HepG2 (cell line): ENCODE results near the gene MAPK11. TPM values are rescaled to one million over a fixed set of nuclear protein-coding genes. Genes with fewer than 3 reads are reported as not detected.

Experiments
- DNMT1 ChIP-seq: sonication (generic); formaldehyde crosslinking; IDR thresholded peaks from 2 replicates; pipeline ENCODE4 v1.5.1; 2020; ENCODE audit warnings: mild to moderate bottlenecking, missing genetic modification reagents
- FOSL1 ChIP-seq: sonication (generic); formaldehyde crosslinking; IDR thresholded peaks from 2 replicates; pipeline ENCODE4 v1.9.0; 2021; ENCODE audit warnings: missing genetic modification reagents, borderline replicate concordance
- GABPA ChIP-seq, 2 experiments: IDR thresholded peaks; 2 replicates each; pipeline ENCODE4 v1.6.1; 2011 to 2016; ENCODE audit warnings: low read depth in 2 of 2, low read length in 1 of 2, missing biosample characterization in 1 of 2, missing genetic modification characterization in 1 of 2
- HNRNPUL1 ChIP-seq: fragments of 200-400 bp; formaldehyde crosslinking; IDR thresholded peaks from 2 replicates; pipeline ENCODE4 v1.6.1; 2017; ENCODE audit warnings: low read depth, mild to moderate bottlenecking, low read length, moderate library complexity
- MED13 ChIP-seq: sonication (generic); formaldehyde crosslinking; IDR thresholded peaks from 2 replicates; pipeline ENCODE4 v1.5.0; 2020; ENCODE audit warnings: missing genetic modification reagents
- PHF21A ChIP-seq: sonication (generic); formaldehyde crosslinking; IDR thresholded peaks from 2 replicates; pipeline ENCODE4 v1.5.0; 2020; ENCODE audit warnings: mild to moderate bottlenecking, missing genetic modification reagents
- POLR2A ChIP-seq, 2 experiments: IDR thresholded peaks; 2 replicates each; pipeline ENCODE4 v1.6.1; 2011; ENCODE audit warnings: low read depth in 2 of 2, low read length in 2 of 2, mild to moderate bottlenecking in 1 of 2, moderate library complexity in 1 of 2; ENCODE audit not compliant: insufficient read depth in 1 of 2
- RNF2 ChIP-seq: fragments of 450-650 bp; conservative IDR thresholded peaks from 2 replicates; pipeline ENCODE4 v1.6.1; 2016; ENCODE audit warnings: low read depth
- SAP130 ChIP-seq: IDR thresholded peaks from 2 replicates; pipeline ENCODE4 v1.6.1; 2016; ENCODE audit warnings: low read depth
- SSRP1 ChIP-seq: IDR thresholded peaks from 2 replicates; pipeline ENCODE4 v1.6.1; 2016; ENCODE audit warnings: control low read depth
- TFDP1 ChIP-seq: IDR thresholded peaks from 2 replicates; pipeline ENCODE4 v1.6.1; 2016; ENCODE audit warnings: missing compliant biosample characterization, missing genetic modification reagents, borderline replicate concordance
- ZHX2 ChIP-seq, 2 experiments: sonication (generic) in 1 of 2; formaldehyde crosslinking in 1 of 2; IDR thresholded peaks; 2 replicates each; pipeline versions ENCODE4 v1.6.1 to v1.9.0; 2014 to 2022; ENCODE audit warnings: antibody characterized with exemption in 1 of 2, borderline replicate concordance in 1 of 2, inconsistent platforms in 1 of 2, low read depth in 1 of 2, missing genetic modification reagents in 1 of 2
- ZNF275 ChIP-seq: sonication (generic); formaldehyde crosslinking; IDR thresholded peaks from 2 replicates; pipeline ENCODE4 v1.8.0; 2022; ENCODE audit warnings: missing genetic modification reagents, mild to moderate bottlenecking, inconsistent platforms, borderline replicate concordance
- ZNF557 ChIP-seq: sonication (generic); formaldehyde crosslinking; IDR thresholded peaks from 2 replicates; pipeline ENCODE4 v1.4.0; 2020; ENCODE audit warnings: missing genetic modification reagents
- ZNF788 ChIP-seq: sonication (generic); formaldehyde crosslinking; IDR thresholded peaks from 2 replicates; pipeline ENCODE4 v1.5.0; 2020; ENCODE audit warnings: mild to moderate bottlenecking, missing genetic modification reagents, borderline replicate concordance
- ZNF790 ChIP-seq: sonication (generic); formaldehyde crosslinking; IDR thresholded peaks from 2 replicates; pipeline ENCODE4 v1.8.0; 2022; ENCODE audit warnings: missing genetic modification reagents, mild to moderate bottlenecking, borderline replicate concordance
- polyA plus RNA-seq, 8 experiments: library from polyadenylated mRNA; depleted of rRNA in 3 of 8; stranded (reverse) in 7 of 8; unstranded in 1 of 8; fragments of >200 nt; fragmentation: Illumina TruSeq in 4 of 8; extraction: Trizol in 4 of 8; gene quantifications; 2 replicates each; pipeline versions ENCODE4 v1.2.1 to v1.2.3, GENCODE V29; 2011 to 2016; ENCODE audit warnings: low read depth in 4 of 8, missing spikeins in 1 of 8, mixed read lengths in 1 of 8; ENCODE audit not compliant: insufficient read depth in 1 of 8
- total RNA-seq, 5 experiments: library from RNA; depleted of rRNA; stranded (reverse); fragments of >200 nt; fragmentation: Illumina TruSeq; extraction: Trizol; gene quantifications; 2 replicates each; pipeline ENCODE4 v1.2.3, GENCODE V29; 2016; ENCODE audit warnings: low read depth in 1 of 5
- TF ChIP-seq, protein P1 (sequence below): sonication (generic); formaldehyde crosslinking; IDR thresholded peaks from 2 replicates; pipeline ENCODE4 v1.4.0; 2020; ENCODE audit warnings: missing genetic modification reagents
- TF ChIP-seq, protein P2 (sequence below): IDR thresholded peaks from 2 replicates; pipeline ENCODE4 v1.6.1; 2016; ENCODE audit warnings: missing genetic modification reagents, missing compliant biosample characterization

The MAPK11 gene
- total and polyA plus RNA-seq, 2 of the 13 experiments (the other 11 are each of a cell fraction or from before 2014, with no cell fraction given), result 0.15 to 0.17 TPM

DNA sequence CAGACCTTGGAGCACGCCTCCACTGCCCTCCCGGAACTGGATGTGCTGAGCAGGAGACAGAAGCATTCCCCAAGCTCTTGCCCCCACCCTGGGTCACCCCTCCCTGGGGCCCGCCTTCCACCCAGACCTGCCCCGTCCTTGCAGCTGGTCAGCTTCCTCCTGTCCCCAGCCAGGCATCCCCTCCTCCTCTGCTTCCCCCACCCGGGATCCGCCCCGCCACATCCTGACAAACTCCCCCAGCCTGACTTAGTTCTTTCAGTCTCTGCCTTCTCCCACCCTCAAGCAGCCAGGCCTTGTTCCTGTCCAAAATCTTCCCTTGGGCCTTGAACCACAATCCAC, 38.4 kb upstream of the MAPK11 start (continued):
- TF ChIP-seq ZNF790 (no peak), FOSL1 (CRISPR knock-in tag) (no peak), PHF21A (peak; percentile 21; the same call in 1 of the 2 replicates), ZNF557 (CRISPR knock-in tag) (no peak), ZNF788 (0 out of 2 replicates have a peak, but pooled peaks have one; percentile 14), ZNF275 (CRISPR knock-in tag) (no peak), POLR2A (IDR thresholded peaks at IDR 0.05; ENCODE audit: insufficient read depth in 1 of 2, low read depth in 2 of 2, low read length in 2 of 2) (0 out of 4 replicates have a peak, but pooled peaks of 1 of the 2 experiments have one; percentile 45), HNRNPUL1 (no peak), MED13 (no peak), SAP130 (CRISPR knock-in tag) (peak; percentile 80; the same call in 1 of the 2 replicates), RNF2 (no peak), GABPA (IDR thresholded peaks at IDR 0.05; ENCODE audit: low read depth, low read length) (no peak), GABPA (CRISPR knock-in tag; IDR thresholded peaks at IDR 0.05; ENCODE audit: low read depth) (peak; percentile 35; the same call in 1 of the 2 replicates), SSRP1 (CRISPR knock-in tag) (no peak), ZHX2 (IDR thresholded peaks at IDR 0.05; ENCODE audit: low read depth) (no peak), ZHX2 (CRISPR knock-in tag; IDR thresholded peaks at IDR 0.05; ENCODE audit: borderline replicate concordance) (no peak), TFDP1 (CRISPR knock-in tag) (0 out of 2 replicates have a peak, but pooled peaks have one; percentile 14), DNMT1 (CRISPR knock-in tag) (no peak)
- TF ChIP-seq, protein P1, sequence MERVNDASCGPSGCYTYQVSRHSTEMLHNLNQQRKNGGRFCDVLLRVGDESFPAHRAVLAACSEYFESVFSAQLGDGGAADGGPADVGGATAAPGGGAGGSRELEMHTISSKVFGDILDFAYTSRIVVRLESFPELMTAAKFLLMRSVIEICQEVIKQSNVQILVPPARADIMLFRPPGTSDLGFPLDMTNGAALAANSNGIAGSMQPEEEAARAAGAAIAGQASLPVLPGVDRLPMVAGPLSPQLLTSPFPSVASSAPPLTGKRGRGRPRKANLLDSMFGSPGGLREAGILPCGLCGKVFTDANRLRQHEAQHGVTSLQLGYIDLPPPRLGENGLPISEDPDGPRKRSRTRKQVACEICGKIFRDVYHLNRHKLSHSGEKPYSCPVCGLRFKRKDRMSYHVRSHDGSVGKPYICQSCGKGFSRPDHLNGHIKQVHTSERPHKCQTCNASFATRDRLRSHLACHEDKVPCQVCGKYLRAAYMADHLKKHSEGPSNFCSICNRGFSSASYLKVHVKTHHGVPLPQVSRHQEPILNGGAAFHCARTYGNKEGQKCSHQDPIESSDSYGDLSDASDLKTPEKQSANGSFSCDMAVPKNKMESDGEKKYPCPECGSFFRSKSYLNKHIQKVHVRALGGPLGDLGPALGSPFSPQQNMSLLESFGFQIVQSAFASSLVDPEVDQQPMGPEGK, result peak; percentile 96
- TF ChIP-seq, protein P2, sequence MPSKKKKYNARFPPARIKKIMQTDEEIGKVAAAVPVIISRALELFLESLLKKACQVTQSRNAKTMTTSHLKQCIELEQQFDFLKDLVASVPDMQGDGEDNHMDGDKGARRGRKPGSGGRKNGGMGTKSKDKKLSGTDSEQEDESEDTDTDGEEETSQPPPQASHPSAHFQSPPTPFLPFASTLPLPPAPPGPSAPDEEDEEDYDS (CRISPR knock-in tag), result 0 out of 2 replicates have a peak, but pooled peaks have one; percentile 1
